ENCODE results near the gene MUC15. TPM values are rescaled to one million over a fixed set of nuclear protein-coding genes. Genes with fewer than 3 reads are reported as not detected.

The MUC15 gene
- total RNA-seq (2022; extraction: Qiagen RNA extraction; ENCODE audit: low read depth): not detected in 5 replicates

GRCh38 chr11:26571861-26572654 lies at the start of gene MUC15:
MUC15 (minus strand) TSS chr11:26572263; CDS start chr11:26567094, 5,169 bp downstream.

Other genes starting within 250 kb of the MUC15 start
- not detected in 5 replicates for gene ANO3, start 240.1 kb downstream of the MUC15 start, total RNA-seq (2022; extraction: Qiagen RNA extraction; ENCODE audit: low read depth)
- not detected in 5 replicates for gene SLC5A12, start 149.8 kb upstream of the MUC15 start, total RNA-seq (2022; extraction: Qiagen RNA extraction; ENCODE audit: low read depth)

Measured in A549 treated with GW870086 at 1 μM for 4 hours (cell line).